ENCODE results near the gene TTN.
"Not testable (repeated sequence)": the region's sequence is repeated elsewhere in the genome, so short reads cannot be mapped to it uniquely, and the experiment has no call there.

Gene TTN

DNA sequence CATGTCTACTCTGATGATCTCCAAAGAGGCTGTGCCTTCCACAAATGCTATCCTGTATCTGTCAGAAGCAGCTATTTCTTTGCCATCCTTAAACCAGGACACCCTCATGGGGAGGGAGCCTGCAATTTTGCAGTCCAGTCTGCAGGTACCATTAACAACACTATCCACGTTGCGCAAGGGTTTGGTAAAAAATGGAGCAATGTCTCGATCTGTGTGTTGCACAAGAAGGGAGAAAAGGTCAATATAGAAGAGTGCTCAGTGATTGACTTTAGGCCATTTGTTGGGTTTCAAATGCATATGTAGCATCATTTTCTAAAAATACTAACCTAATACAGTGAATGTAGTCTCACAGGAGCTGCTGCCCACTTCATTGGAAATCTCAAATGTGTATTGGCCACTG lies 74.3 kb downstream of the TTN start:
- no peak for DNase-seq

- no peak for DNase-seq
These were observed 75.9 kb downstream of the TTN start for GRCh38 chr2:178731300-178731699.

DNA sequence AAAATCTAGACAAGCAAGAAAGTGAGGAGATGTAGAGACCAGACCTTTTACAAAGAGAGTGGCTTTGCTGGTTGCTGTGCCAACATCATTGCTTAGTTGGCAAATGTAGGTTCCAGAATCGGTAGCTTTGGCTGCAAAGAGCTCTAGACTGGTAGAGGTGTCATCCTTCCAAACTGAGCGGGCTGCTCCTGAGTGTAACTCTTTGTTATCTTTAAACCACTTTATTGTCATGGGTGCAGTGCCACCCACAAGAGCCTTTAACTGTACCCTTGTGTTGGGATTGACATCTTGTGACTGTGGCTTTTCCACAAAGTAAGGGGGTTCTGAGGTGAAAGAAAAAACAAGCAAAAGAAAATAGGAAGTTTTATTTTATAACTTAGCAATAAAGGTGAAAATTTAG lies 77.2 kb downstream of the TTN start:
- DNase-seq, result no peak

DNA sequence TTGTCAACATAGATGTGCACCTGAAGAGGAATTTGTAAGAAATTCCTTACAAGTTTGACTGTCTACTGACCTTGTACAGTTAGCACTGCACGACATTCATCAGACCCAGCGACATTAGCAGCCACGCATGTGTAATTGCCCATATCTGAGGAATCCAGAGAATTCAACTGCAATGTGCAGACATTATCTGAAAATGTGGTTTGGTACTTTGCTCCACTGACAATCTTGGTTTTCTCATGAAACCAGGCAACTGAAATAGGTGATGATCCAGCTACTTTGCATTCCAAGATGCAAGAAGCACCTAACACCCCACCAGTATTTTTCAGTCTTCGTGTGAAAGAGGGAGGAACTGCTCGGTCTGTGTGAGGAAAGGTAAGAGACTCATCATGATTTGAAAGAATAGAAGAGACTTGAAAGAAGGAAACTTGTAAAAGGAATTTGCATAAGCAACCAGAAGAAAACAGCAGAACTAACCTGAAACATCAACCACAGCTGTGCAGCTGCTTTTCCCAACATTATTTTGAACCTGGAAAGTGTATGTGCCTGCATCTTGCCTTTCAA lies 83.4 kb downstream of the TTN start:
- DNase-seq, result no peak

DNA sequence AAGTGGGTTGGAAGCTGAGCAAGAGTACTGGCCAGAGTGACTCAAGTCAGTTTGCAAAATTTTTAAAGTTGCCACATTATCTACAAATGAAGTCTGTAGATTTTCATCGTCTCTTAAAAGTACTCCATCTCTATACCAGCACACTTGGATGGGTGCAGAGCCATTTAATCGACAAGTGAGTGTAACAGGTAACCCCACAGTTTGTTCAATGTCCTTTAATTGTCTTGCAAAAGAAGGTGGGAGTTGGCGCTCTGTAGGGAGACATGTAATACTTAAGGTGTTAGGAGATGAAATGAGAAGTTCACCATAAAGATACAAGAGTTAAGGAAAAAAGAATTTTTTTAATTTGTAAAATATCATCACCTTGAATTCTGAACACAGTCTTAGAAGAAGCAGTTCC lies 84.9 kb downstream of the TTN start:
- DNase-seq, result no peak

GRCh38 chr2:178718988-178719387 lies 88.2 kb downstream of the TTN start:
- no peak for DNase-seq

DNA sequence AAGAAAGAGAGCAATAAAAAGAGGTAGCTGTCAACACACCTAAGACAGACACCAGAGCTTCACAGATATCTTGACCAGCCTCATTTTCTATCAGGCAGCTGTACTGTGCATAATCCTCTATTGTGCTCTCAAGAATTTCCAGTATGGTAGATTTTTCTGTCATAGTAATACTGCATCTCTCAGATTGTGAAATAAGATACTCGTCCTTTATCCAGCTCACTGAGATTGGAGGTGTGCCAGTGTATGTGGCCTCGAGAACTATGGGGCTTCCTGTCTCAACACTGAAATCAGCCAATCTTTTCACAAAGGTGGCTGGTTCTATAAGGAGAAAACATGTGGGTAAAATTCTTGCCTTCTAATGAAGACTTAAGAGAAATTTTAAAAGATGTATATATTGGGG lies 88.9 kb downstream of the TTN start:
- DNase-seq, result no peak

GRCh38 chr2:178716394-178716793 lies 90.8 kb downstream of the TTN start:
- DNase-seq, result no peak

DNA sequence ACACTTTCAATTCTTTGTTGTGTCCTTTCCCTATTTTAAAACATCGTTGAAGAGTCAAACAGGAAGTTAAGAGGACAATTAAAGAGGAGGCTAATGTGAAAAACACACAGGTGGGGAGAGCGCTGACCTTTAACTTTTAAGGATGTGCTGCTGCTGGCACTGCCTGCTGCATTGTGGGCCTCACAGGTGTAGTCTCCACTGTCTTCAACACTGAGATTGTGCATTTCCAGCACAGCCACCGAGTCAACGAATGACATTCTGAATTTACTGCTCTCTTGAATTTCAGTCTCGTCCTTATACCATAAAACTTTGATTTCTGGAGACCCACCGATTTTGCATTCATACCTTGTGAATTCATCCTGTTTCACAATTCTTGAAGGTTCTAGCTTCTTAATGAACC lies 91.9 kb downstream of the TTN start:
- DNase-seq, result no peak

DNA sequence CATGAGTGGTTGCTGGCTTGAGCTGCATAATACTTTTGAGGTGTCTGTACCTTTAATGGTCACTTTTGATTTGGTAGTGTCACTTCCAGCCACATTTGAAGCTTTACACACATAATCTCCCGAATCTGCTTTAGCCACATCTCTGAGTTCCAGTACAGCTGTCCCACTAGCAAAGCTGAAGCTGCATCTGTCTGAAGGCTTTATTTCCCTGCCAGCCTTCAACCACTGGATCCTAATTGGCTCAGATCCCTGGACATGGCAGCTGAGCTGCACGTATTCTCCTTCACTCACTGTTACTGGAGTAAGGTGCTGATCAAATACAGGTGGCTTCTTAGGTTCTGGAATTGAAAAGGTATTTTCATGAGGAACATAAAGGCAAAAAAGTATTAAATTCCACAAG lies 99.7 kb downstream of the TTN start:
- DNase-seq, result no peak

DNA sequence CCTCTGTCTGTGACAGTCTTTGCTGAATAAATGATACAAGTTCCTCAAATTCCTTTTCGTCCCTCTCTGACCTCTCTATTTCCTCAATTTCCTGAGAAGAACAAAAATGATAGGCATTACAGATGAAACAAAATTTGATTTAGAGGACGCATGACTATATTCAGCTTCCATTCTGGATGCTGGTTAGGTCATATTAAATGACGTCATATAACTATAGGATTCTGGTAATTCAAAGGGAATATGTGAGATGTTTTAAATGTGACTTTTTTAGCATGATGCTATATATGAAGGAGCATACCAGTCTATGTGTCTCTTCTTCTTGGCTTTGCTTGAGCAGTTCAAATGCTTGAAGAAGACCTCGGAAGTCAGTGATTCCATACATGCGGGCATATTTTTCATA lies 102.3 kb downstream of the TTN start:
- no peak for DNase-seq

DNA sequence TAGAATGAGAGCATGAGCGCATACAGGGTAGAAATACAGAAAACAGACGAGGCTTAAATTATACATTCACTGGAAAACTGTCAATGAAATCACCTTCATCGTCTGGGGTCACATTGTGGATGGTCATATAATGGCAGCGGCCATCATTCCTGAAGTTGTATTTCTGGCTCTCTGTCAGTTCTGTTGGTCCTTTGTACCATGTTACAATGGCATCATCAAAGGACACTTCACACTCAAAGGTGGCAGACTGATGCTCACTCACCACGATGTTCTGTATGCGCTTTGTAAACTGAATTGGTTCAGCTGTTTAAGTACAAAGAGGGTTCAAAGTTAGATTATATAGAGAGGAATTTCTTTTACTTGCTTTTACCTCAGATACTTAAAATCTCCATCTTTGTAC lies 104.9 kb downstream of the TTN start:
- DNase-seq, result no peak

- DNase-seq, result no peak
These were observed 106.3 kb downstream of the TTN start for GRCh38 chr2:178700922-178701342.

GRCh38 chr2:178700136-178700535 lies 107.1 kb downstream of the TTN start:
- DNase-seq, result no peak

- no peak for DNase-seq
These were observed 114.4 kb downstream of the TTN start for GRCh38 chr2:178692845-178693244.

- DNase-seq, result no peak
These were observed 117.4 kb downstream of the TTN start for GRCh38 chr2:178689808-178690207.

- no peak for DNase-seq
These were observed 123.3 kb downstream of the TTN start for GRCh38 chr2:178683877-178684276.

DNA sequence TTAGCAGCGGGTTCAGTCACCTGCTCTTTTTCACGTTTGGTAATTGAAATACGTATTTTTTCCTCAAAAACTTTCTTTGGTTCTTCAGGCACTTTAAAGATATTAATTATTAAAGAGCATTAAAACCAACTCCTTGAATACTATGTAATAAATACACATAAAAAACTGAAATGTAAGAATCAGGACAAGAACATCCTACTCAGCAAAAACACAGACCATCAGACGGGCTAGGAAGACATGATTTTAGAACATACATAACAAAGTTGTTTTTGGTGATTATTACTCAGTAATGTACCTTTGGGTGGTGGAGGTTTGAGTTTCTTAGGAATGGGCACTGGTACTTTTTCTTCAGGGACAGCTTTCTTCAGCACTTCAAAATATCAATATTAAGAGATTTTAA lies 126.1 kb downstream of the TTN start:
- no peak for DNase-seq

- DNase-seq, result no peak
These were observed 127.3 kb downstream of the TTN start for GRCh38 chr2:178679891-178680290.

DNA sequence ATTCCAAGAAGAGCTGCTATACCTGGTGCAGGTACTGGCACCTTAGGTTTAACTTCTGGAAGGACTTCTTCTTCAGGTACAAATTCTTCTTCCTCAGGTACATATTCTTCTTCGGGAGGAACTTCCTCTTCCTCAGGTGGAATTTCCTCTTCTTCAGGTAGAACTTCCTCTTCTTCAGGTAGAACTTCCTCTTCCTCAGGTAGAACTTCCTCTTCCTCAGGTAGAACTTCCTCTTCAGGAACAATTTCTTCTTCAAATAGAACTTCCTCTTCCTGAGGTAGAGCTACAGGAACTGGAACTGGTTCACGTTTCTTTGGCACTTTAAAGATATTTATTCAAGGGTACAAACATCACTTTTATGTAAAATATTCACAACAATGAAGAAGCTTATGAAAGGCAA lies 129.6 kb downstream of the TTN start:
- DNase-seq, result no peak

- no peak for DNase-seq
These were observed 131.2 kb downstream of the TTN start for GRCh38 chr2:178676046-178676445.

DNA sequence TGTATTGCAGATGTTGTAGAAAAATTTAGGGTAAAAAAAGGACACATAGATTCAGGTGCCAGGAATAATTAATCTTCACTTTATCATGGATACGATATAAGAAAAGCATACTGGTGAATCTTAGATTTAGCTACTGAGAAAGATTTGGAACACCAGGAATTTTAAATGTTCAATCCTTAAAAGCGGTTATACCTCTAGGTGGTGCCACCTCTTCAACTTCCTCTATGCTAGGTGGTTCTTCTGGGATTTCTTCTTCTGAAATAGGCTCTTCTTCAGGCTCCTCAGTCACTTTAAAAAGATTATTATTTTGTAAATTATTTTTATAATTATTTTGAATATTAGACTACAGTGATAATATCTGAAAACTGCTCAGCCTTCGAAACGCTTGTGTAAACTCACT lies 133.1 kb downstream of the TTN start:
- no peak for DNase-seq

- DNase-seq, result no peak
These were observed 140.8 kb downstream of the TTN start for GRCh38 chr2:178666458-178666857.

GRCh38 chr2:178658480-178658879 lies 148.7 kb downstream of the TTN start:
- DNase-seq, result not testable (repeated sequence)

GRCh38 chr2:178650554-178650953 lies 156.7 kb downstream of the TTN start:
- no peak for DNase-seq

GRCh38 chr2:178644919-178645318 lies 162.3 kb downstream of the TTN start:
- no peak for DNase-seq
